GM06990 (cell line): Measurements from ENCODE around the gene NLE1.

Experiments
- DNase-seq: peaks from one replicate; pipeline ENCODE4 v3.0.0-alpha.2; 2011; ENCODE audit not compliant: insufficient read length; ENCODE audit errors: extremely low read depth
- H3K27me3 ChIP-seq: replicated peaks from 2 replicates; pipeline ENCODE4 v1.6.0; 2011; ENCODE audit warnings: low read length; ENCODE audit not compliant: control insufficient read depth, insufficient read depth
- H3K36me3 ChIP-seq: 2 replicates; pipeline ENCODE4 v1.5.1; 2011; ENCODE audit warnings: low read length; ENCODE audit not compliant: control insufficient read depth, insufficient read depth
- H3K4me3 ChIP-seq: replicated peaks from 2 replicates; pipeline ENCODE4 v1.5.1; 2011; ENCODE audit warnings: low read depth, mild to moderate bottlenecking, control low read depth, low read length
- TF ChIP-seq, protein P1 (sequence below): IDR thresholded peaks from 2 replicates; pipeline ENCODE4 v1.5.1; 2011; ENCODE audit warnings: low read length, control low read depth, mild to moderate bottlenecking, inconsistent platforms; ENCODE audit not compliant: insufficient read depth, poor library complexity, severe bottlenecking

The NLE1 gene

DNA sequence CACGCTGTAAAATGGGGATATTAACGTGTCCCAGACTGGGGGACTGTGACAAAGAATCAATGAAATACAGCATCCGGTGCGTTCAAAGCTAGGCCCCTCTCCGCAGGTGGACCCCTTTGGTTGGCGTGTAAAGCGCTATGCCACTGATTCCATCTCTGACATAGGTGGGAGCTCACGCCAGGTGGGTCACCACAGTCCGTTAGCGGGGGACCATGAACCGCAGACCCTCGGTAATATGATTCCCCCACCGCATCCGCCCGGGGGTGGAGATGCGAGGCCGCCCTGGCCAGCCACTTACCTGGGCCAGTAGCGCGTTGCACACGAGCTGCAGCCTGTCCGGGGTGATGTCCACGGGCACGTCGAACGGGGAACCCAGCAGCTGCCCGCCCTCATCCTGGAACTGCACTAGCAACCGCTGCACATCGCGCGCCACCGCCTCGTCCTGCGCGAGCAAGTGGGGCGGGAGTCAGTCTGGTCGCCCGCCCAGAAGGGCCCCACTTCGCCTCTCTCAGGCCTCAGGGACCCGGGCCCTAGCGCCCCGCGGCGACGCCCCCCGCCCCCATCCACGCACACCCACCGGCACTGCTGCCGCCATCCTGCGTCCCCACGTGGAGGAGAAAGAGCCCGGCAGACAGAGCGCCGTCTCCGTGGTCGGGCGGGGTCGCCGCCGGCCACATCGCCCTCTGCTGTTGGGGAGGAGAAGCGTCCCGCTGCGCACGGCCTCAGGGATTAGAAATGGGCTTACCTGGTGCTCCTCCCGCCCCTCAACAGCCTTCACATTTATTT, at the start of gene NLE1:
Gene NLE1, minus strand, starts transcription at position 623 of the 786 bp plus-strand sequence. Its CDS starts 28 bp downstream, at position 595.
- peak; percentile 90 for DNase-seq
- Histone ChIP-seq H3K27me3 (no peaks in the 10 kb centered on the region), H3K4me3 (peak within 1 kb of the TSS; percentile 97), H3K36me3 (peaks cover 15% of the 10 kb centered on the region)
- TF ChIP-seq, protein P1, sequence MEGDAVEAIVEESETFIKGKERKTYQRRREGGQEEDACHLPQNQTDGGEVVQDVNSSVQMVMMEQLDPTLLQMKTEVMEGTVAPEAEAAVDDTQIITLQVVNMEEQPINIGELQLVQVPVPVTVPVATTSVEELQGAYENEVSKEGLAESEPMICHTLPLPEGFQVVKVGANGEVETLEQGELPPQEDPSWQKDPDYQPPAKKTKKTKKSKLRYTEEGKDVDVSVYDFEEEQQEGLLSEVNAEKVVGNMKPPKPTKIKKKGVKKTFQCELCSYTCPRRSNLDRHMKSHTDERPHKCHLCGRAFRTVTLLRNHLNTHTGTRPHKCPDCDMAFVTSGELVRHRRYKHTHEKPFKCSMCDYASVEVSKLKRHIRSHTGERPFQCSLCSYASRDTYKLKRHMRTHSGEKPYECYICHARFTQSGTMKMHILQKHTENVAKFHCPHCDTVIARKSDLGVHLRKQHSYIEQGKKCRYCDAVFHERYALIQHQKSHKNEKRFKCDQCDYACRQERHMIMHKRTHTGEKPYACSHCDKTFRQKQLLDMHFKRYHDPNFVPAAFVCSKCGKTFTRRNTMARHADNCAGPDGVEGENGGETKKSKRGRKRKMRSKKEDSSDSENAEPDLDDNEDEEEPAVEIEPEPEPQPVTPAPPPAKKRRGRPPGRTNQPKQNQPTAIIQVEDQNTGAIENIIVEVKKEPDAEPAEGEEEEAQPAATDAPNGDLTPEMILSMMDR = peak; percentile 96

DNA sequence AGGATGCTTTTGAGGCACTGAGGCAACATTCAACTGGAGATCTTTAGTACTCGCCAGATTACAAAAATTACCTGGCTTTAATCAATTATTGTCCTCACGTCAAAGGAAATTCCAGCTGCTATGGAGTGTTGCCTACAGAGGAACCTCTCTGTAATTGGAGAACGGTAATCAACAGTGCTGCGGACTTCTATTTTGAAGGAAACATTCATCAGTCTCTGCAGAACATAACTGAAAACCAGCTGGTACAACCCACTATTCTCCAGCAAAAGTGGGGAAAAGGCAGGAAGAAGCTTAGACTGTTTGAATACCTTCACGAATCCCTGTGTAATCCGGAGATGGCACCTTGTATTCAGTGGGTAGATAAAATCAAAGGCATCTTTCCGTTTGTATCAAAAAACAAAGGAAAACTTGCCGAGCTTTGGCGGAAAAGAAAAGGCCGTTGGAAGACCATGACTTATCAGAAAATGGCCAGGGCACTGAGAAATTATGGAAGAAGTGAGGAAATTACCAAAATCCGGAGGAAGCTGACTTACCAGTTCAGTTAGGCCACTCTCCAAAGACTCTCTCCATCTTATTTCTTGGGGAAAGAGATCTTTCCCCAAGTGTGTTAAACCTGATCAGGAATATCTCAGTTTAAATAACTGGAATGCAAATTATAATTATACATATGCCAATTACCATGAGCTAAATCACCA, 49.0 kb upstream of the NLE1 start:
- DNase-seq = no peak
- no peak overlapping the region for H3K4me3 ChIP-seq
- H3K27me3 ChIP-seq = no peaks in the 10 kb centered on the region
- no peaks in the 10 kb centered on the region for H3K36me3 ChIP-seq
- TF ChIP-seq, protein P1 = no peak

DNA sequence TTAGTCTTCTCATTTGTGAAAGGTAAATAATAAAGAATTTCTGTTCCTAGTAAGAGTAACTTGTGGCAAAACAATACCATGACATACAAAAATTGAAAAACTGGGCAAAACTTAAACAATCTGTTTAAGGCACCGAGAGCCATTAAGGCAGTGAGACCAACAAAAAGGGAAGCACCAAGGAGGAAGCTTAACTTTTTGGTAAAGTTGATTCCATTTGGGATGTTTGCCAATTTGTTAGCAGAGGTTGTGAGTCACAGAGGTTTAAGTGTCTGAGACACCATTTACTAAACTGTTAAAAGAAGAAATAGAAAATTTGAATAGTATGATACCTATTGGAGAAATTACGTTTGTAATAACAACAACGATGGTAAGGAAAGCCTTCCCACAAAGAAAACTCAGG, 47.2 kb upstream of the NLE1 start:
- Histone ChIP-seq H3K36me3 (no peaks in the 10 kb centered on the region), H3K27me3 (no peaks in the 10 kb centered on the region), H3K4me3 (no peak overlapping the region)
- TF ChIP-seq, protein P1 = no peak
- DNase-seq = no peak

DNA sequence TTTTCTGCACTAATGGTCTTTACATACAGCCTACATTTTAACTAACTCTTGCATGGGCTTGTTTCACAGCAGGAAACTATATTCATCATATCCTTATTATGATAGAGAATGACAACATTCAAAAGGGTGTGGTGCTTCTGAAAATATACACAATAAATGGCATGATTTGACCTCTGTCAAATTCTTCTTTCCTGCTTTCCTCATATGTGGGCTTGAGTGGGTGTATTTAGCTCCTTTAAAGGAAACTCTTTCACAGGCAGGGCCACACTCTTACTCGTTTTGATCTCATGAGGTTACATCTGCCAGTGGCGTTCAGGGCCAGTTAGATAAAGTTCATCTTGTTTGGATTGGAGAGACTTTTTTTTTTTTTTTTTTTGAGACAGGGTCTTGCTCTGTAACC, 46.0 kb upstream of the NLE1 start:
- DNase-seq = no peak
- H3K27me3 ChIP-seq = no peaks in the 10 kb centered on the region
- TF ChIP-seq, protein P1 = no peak

DNA sequence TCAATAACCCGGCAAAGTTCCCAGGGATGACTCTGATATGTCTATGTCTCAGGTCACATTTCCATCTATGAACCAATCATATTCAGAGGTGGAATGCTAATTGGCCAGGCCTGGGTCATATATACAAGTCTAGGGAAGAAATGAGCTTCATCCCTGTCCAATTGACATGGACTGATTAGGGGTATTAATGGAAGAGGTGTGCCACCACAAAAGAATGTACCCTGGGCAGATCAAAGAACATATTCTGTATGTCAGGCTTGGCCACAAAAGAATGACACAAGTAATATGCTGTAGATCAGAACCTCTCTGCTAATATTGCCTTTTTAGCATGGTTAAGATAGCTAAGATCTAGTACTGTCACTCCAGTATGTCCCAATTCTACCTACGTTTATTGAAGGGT, 45.4 kb upstream of the NLE1 start:
- Histone ChIP-seq H3K4me3 (no peak overlapping the region), H3K36me3 (no peaks in the 10 kb centered on the region), H3K27me3 (no peaks in the 10 kb centered on the region)
- TF ChIP-seq, protein P1 = no peak
- DNase-seq = no peak

More for the DNA sequence above, 46.0 kb upstream of the NLE1 start:
- H3K36me3 ChIP-seq = no peaks in the 10 kb centered on the region
- no peak overlapping the region for H3K4me3 ChIP-seq
